Stomach smooth muscle (tissue), 2 donors: Measurements from ENCODE around the gene ARHGAP42.

Experiments
- H3K27ac ChIP-seq: one replicate; pipeline ENCODE4 v1.7.0; 2013; ENCODE audit warnings: mild to moderate bottlenecking, low read length, inconsistent platforms
- H3K27me3 ChIP-seq, 2 donors: one replicate each; pipeline ENCODE4 v1.7.0; 2013; ENCODE audit warnings: low read length in 2 of 2; ENCODE audit not compliant: insufficient read depth in 2 of 2, control insufficient read depth in 1 of 2
- H3K36me3 ChIP-seq, 2 donors: one replicate each; pipeline ENCODE4 v1.7.0; 2013; ENCODE audit warnings: low read length in 2 of 2; ENCODE audit not compliant: control insufficient read depth in 2 of 2, insufficient read depth in 2 of 2
- H3K4me1 ChIP-seq: one replicate; pipeline ENCODE4 v1.7.0; 2013; ENCODE audit warnings: low read length; ENCODE audit not compliant: control insufficient read depth, insufficient read depth
- H3K4me3 ChIP-seq, 2 donors: one replicate each; pipeline ENCODE4 v1.7.0; 2013; ENCODE audit warnings: low read length in 2 of 2
- H3K9ac ChIP-seq, 2 donors: one replicate each; pipeline ENCODE4 v1.7.0; 2013; ENCODE audit warnings: low read length in 2 of 2, mild to moderate bottlenecking in 1 of 2
- H3K9me3 ChIP-seq, 2 donors: one replicate each; pipeline ENCODE4 v1.7.0; 2013; ENCODE audit warnings: low read length in 2 of 2; ENCODE audit not compliant: control insufficient read depth in 2 of 2
- donor health status: healthy.
- donor health status: Pancreatic carcinoma.

ARHGAP42 gene, protein sequence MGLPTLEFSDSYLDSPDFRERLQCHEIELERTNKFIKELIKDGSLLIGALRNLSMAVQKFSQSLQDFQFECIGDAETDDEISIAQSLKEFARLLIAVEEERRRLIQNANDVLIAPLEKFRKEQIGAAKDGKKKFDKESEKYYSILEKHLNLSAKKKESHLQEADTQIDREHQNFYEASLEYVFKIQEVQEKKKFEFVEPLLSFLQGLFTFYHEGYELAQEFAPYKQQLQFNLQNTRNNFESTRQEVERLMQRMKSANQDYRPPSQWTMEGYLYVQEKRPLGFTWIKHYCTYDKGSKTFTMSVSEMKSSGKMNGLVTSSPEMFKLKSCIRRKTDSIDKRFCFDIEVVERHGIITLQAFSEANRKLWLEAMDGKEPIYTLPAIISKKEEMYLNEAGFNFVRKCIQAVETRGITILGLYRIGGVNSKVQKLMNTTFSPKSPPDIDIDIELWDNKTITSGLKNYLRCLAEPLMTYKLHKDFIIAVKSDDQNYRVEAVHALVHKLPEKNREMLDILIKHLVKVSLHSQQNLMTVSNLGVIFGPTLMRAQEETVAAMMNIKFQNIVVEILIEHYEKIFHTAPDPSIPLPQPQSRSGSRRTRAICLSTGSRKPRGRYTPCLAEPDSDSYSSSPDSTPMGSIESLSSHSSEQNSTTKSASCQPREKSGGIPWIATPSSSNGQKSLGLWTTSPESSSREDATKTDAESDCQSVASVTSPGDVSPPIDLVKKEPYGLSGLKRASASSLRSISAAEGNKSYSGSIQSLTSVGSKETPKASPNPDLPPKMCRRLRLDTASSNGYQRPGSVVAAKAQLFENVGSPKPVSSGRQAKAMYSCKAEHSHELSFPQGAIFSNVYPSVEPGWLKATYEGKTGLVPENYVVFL

DNA sequence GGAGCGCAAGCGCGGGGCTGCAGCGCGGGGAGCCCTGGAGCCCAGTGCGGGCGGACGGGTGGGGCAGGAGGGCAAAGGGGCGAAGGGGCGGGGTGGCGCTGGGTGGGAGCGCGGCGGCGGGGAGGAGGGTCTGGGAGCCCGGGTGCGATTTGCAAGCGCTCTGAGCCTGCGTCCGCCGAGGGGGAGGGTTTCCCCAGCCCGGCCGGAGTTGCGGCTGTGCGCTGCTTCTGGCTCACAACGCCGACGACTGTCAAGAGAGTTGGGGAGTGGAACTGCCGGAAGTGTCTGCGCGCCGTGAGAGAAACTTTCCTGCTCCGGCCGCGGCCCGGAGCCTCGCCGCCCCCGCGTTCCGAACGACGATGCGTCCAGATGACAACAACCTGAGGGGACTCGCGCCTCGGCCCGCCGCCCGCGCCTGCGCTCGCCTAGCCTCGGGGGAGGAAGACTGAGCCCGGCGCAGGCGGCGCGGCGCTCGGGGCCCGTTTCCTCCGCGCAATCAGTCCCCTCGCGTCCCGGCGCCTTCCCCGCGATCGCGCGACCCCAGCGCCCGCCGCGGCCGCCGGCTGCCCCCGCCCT is at the start of gene ARHGAP42:
Gene ARHGAP42, plus strand, starts transcription at position 235 of the 576 bp plus-strand sequence. CDS start 391 bp downstream, outside the sequence.
- H3K9me3 ChIP-seq: no peaks in the 10 kb centered on the region
- H3K27me3 ChIP-seq: no peaks in the 10 kb centered on the region
- H3K4me1 ChIP-seq: peaks cover 9% of the 10 kb centered on the region
- H3K4me3 ChIP-seq: peak within 1 kb of the TSS; percentile 85 to 87
- H3K9ac ChIP-seq: peak within 1 kb of the TSS; percentile 66 to 69
- no peaks in the 10 kb centered on the region for H3K36me3 ChIP-seq
- peak within 1 kb of the TSS; percentile 32 for H3K27ac ChIP-seq

DNA sequence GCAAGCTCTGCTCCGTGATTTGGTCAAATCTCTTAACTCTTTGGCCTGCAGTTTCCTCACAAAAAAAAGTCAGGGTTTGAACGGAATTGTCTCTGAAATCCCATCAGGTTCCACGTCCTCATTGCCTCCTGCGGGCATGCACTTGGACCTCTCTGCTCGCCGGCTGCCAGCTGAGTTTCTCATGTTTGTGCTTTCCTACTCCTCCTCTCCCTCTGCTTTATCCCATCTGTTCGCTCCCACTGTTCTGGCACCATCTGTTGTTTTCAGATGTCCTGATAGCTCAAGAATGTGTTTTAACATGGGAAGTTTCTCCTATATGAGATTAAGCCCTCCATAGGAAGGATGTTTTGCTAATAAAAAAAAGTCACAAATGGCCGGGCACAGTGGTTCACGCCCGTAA is 49.4 kb upstream of the ARHGAP42 start:
- Histone ChIP-seq H3K27me3 (no peaks in the 10 kb centered on the region), H3K9me3 (peaks cover 0 to 7% of the 10 kb centered on the region in 2 donors), H3K9ac (no peak overlapping the region), H3K4me3 (no peak overlapping the region), H3K27ac (no peak overlapping the region), H3K4me1 (peaks cover 10% of the 10 kb centered on the region), H3K36me3 (no peaks in the 10 kb centered on the region)

DNA sequence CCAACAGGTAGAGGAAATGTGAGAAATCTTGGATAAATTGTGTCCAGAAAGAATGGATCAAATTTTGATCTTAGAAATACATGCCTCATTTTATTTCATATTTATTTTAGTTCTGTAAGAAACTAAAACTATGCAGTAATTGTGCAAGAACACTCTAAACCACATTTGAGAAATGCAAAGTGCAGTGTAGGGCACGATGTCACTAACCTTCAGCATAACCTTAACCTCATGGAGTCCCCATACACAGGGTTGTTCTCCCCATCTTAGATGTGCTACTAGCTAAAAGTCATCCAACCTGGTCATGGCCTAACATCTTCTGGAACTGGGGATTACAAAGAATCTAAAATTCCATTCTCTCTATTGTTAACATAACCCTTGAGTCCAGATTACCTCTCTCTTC is 48.4 kb upstream of the ARHGAP42 start:
- Histone ChIP-seq H3K4me3 (peak overlapping the region in 1 of 2 donors; percentile 34), H3K4me1 (peaks cover 4% of the 10 kb centered on the region), H3K27ac (peak overlapping the region; percentile 7), H3K9ac (peak overlapping the region in 1 of 2 donors; percentile 20), H3K27me3 (no peaks in the 10 kb centered on the region), H3K36me3 (no peaks in the 10 kb centered on the region), H3K9me3 (peaks cover 0 to 7% of the 10 kb centered on the region in 2 donors)

DNA sequence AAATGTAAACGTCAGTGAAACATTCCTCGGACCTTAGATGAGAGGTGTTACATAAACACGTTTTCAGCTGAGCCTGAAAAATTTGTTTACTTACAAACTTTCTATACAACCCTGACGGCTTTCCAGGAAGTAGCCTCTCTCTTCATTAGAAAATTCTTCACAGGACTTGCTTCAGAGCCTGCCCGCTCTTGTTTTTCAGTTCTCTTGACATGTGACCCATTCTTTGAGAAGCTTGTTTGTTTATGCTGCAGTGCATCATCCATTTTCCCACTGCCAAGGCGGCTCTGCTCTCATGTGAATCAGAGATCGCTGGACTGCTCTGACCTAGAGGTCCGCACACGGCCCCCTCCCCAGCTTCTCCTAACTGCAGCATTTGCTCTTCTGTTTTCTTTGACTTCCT is 47.9 kb upstream of the ARHGAP42 start:
- H3K27me3 ChIP-seq: no peaks in the 10 kb centered on the region
- H3K27ac ChIP-seq: peak overlapping the region; percentile 7
- peak overlapping the region in 1 of 2 donors; percentile 20 for H3K9ac ChIP-seq
- peak overlapping the region; percentile 9 to 34 for H3K4me3 ChIP-seq
- no peaks in the 10 kb centered on the region for H3K36me3 ChIP-seq
- peaks cover 0 to 7% of the 10 kb centered on the region in 2 donors for H3K9me3 ChIP-seq
- peaks cover 4% of the 10 kb centered on the region for H3K4me1 ChIP-seq

DNA sequence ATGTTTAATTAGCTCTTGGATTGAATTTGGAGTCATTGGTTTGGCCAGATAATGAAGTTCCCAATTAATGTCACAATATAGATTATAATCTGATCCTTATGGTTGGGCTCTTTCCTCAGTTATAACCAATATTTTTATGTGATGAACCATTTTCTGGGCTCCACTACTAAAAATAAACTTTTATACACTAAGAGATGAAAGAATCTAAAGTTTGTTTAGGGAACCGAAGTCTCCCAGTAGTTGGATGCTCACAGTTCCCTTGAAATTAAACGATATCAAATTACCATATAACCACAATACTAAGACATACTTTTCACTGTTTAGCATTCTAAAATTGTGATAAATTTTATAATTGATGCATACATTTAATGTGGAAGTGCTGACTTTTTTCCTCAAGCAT is 47.0 kb upstream of the ARHGAP42 start:
- H3K9ac ChIP-seq: no peak overlapping the region
- H3K4me1 ChIP-seq: peaks cover 4% of the 10 kb centered on the region
- no peaks in the 10 kb centered on the region for H3K27me3 ChIP-seq
- H3K27ac ChIP-seq: no peak overlapping the region
- peaks cover 0 to 7% of the 10 kb centered on the region in 2 donors for H3K9me3 ChIP-seq
- no peaks in the 10 kb centered on the region for H3K36me3 ChIP-seq
- H3K4me3 ChIP-seq: no peak overlapping the region

DNA sequence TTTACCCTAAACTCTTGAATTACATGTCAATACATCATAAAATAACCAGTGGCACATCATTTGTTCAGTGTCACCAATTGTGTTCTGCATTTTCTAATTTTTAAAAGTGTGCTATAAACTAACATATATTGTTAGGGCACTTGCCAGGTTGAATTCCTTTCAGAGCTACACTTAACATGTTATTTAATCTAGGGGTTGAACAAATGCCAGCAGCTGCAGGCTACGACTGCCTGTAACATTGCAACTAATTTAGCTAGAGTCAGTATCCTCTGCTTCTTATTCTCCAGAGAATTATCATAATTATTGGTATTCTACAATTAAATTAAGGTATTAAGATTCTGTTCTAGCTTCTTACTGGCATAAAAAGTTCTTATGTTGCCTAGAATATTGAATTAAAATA is 46.4 kb upstream of the ARHGAP42 start:
- Histone ChIP-seq H3K4me3 (no peak overlapping the region), H3K4me1 (peaks cover 4% of the 10 kb centered on the region), H3K27me3 (no peaks in the 10 kb centered on the region), H3K9me3 (peaks cover 0 to 7% of the 10 kb centered on the region in 2 donors), H3K27ac (no peak overlapping the region), H3K36me3 (no peaks in the 10 kb centered on the region), H3K9ac (no peak overlapping the region)

DNA sequence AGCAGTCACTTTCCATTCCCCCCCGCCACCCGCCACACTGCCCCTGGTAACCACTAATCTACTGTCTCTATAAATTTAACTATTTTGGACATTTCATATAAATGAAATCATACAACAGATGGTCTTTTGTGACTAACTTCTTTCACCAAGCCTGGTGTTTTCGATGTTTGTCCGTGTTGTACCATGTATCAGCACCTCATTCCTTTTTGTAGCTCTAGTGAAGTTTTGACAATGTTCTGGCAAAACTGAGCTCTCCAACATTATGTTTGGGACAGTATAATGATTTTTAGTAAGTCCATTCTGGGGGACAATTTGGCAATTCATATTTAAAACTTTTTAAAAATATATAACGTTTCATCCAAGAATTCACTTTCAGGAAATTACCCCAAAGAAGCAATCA is 45.6 kb upstream of the ARHGAP42 start:
- Histone ChIP-seq H3K4me3 (no peak overlapping the region), H3K36me3 (no peaks in the 10 kb centered on the region), H3K27me3 (no peaks in the 10 kb centered on the region), H3K4me1 (peaks cover 4% of the 10 kb centered on the region), H3K9me3 (peaks cover 0 to 7% of the 10 kb centered on the region in 2 donors), H3K27ac (no peak overlapping the region), H3K9ac (no peak overlapping the region)

DNA sequence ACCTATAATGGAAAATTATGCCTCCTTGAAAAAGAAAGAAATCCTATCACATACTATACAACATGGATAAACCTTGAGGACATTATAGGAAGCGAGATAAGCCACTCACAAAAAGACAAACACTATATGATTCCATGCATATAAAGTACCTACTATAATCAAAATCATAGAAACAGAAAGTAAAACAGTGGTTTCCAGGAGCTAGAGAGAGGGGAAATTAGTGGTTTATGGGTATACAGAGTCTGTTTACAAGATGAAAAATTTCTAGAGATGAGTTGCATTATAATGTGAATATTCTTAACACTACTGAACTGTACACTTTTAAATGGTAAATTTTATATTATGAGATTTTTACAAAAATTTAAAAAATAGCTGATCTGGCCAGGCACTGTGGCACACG is 40.5 kb upstream of the ARHGAP42 start:
- H3K4me1 ChIP-seq: no peaks in the 10 kb centered on the region
- H3K36me3 ChIP-seq: no peaks in the 10 kb centered on the region
- no peak overlapping the region for H3K4me3 ChIP-seq
- H3K9me3 ChIP-seq: no peaks in the 10 kb centered on the region
- H3K27me3 ChIP-seq: no peaks in the 10 kb centered on the region
- H3K9ac ChIP-seq: no peak overlapping the region
- H3K27ac ChIP-seq: no peak overlapping the region

DNA sequence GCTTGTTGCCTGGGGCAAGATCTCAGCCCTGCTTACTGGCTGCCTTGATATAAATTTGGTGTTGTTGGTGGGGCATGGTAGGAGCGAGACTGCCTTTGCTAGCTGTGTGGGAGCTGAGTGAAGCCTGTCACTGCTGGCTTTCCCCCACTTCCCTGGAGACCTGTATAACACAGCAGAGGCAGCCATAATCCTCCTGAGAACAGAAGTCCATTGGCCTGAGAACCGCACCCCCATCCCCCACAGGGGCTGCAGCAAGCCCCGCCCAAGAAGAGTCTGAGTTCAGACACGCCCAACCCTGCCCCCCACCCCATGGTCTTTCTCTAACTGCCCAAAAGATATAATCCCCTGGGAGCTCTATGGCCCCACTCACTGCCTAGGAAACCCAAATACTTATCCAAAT is 39.2 kb upstream of the ARHGAP42 start:
- no peaks in the 10 kb centered on the region for H3K4me1 ChIP-seq

DNA sequence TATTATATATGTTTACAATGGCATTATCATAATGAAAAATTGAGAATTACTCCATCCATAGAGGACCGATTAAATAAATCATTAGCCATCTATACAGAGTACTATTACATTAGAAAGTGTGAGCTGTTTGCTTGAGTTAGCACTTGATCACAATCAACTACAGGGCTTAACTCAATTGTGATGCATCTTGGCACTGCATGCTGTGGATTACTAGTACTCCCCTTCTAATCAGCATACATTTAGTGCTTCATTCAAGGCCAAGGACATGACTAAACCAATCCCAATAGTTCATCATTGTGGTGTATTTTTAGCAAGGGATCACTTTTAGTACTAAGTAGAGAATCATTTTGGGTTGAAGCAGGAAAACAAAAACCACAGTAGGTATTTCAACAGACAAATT is 23.5 kb upstream of the ARHGAP42 start:
- Histone ChIP-seq H3K27me3 (no peaks in the 10 kb centered on the region), H3K27ac (no peak overlapping the region), H3K36me3 (no peaks in the 10 kb centered on the region), H3K4me3 (no peak overlapping the region), H3K9ac (no peak overlapping the region), H3K4me1 (no peaks in the 10 kb centered on the region), H3K9me3 (no peaks in the 10 kb centered on the region)

More for the DNA sequence above, 39.2 kb upstream of the ARHGAP42 start:
- H3K36me3 ChIP-seq: no peaks in the 10 kb centered on the region
- no peak overlapping the region for H3K27ac ChIP-seq
- H3K4me3 ChIP-seq: no peak overlapping the region
- H3K9ac ChIP-seq: no peak overlapping the region
- H3K27me3 ChIP-seq: no peaks in the 10 kb centered on the region
- H3K9me3 ChIP-seq: no peaks in the 10 kb centered on the region
